Measurements from ENCODE around the gene UGT1A9. TPM values are rescaled to one million over a fixed set of nuclear protein-coding genes. Genes with fewer than 3 reads are reported as not detected.
"Not testable (repeated sequence)": the region's sequence is repeated elsewhere in the genome, so short reads cannot be mapped to it uniquely, and the experiment has no call there.

Gene UGT1A9
- total RNA-seq, 1 experiment from 2014 or later = not detected

GRCh38 chr2:233691443-233692433, 20.0 kb downstream of the UGT1A9 start:
- H3K36me3 ChIP-seq = no peaks in the 10 kb centered on the region
- no peaks in the 10 kb centered on the region for H3K27me3 ChIP-seq
- H3K4me1 ChIP-seq = no peaks in the 10 kb centered on the region
- H3K4me3 ChIP-seq = no peak overlapping the region
- no peaks in the 10 kb centered on the region; the same call in 1 of the 2 replicates for H3K9me3 ChIP-seq (replicated peaks)
- no peak for DNase-seq
- H3K27ac ChIP-seq = no peak overlapping the region

GRCh38 chr2:233692648-233693047, 20.9 kb downstream of the UGT1A9 start, which contains the start of gene UGT1A6:
TSS of gene UGT1A6 (plus strand) at chr2:233692890. CDS start at chr2:233693005, 115 bp downstream.
- DNase-seq = no peak
- H3K36me3 ChIP-seq = no peaks in the 10 kb centered on the region
- no peak within 1 kb of the TSS for H3K27ac ChIP-seq
- no peaks in the 10 kb centered on the region for H3K27me3 ChIP-seq
- H3K4me1 ChIP-seq = no peaks in the 10 kb centered on the region
- no peaks in the 10 kb centered on the region; the same call in 1 of the 2 replicates for H3K9me3 ChIP-seq (replicated peaks)
- H3K4me3 ChIP-seq = no peak within 1 kb of the TSS

- no peaks in the 10 kb centered on the region for H3K4me1 ChIP-seq
- no peaks in the 10 kb centered on the region for H3K36me3 ChIP-seq
- DNase-seq = no peak
- H3K27ac ChIP-seq = no peak overlapping the region
- H3K4me3 ChIP-seq = no peak overlapping the region
- no peaks in the 10 kb centered on the region; the same call in 1 of the 2 replicates for H3K9me3 ChIP-seq (replicated peaks)
- no peaks in the 10 kb centered on the region for H3K27me3 ChIP-seq
Measured at GRCh38 chr2:233693963-233694362, 22.3 kb downstream of the UGT1A9 start.

- Histone ChIP-seq H3K4me1 (no peaks in the 10 kb centered on the region), H3K9me3 (replicated peaks) (no peaks in the 10 kb centered on the region; the same call in 1 of the 2 replicates), H3K4me3 (no peak overlapping the region), H3K27ac (no peak overlapping the region), H3K36me3 (no peaks in the 10 kb centered on the region), H3K27me3 (no peaks in the 10 kb centered on the region)
- DNase-seq = no peak
Measured at GRCh38 chr2:233698740-233699139, 27.0 kb downstream of the UGT1A9 start.

- no peak for DNase-seq
- Histone ChIP-seq H3K4me1 (no peaks in the 10 kb centered on the region), H3K9me3 (replicated peaks) (no peaks in the 10 kb centered on the region; the same call in 1 of the 2 replicates), H3K4me3 (no peak overlapping the region), H3K36me3 (no peaks in the 10 kb centered on the region), H3K27ac (no peak overlapping the region), H3K27me3 (no peaks in the 10 kb centered on the region)
Measured at GRCh38 chr2:233699424-233700027, 27.8 kb downstream of the UGT1A9 start.

GRCh38 chr2:233700028-233700635, 28.4 kb downstream of the UGT1A9 start:
- H3K27me3 ChIP-seq = no peaks in the 10 kb centered on the region
- H3K9me3 ChIP-seq (replicated peaks) = no peaks in the 10 kb centered on the region; the same call in 1 of the 2 replicates
- H3K4me1 ChIP-seq = no peaks in the 10 kb centered on the region
- no peak for DNase-seq
- no peak overlapping the region for H3K27ac ChIP-seq
- no peaks in the 10 kb centered on the region for H3K36me3 ChIP-seq
- H3K4me3 ChIP-seq = no peak overlapping the region

GRCh38 chr2:233700842-233701241, 29.1 kb downstream of the UGT1A9 start:
- not testable (repeated sequence) for H3K27ac ChIP-seq; H3K9me3 ChIP-seq (replicated peaks)

GRCh38 chr2:233702238-233702637, 30.5 kb downstream of the UGT1A9 start:
- Histone ChIP-seq H3K27me3 (no peaks in the 10 kb centered on the region), H3K27ac (no peak overlapping the region), H3K4me3 (no peak overlapping the region), H3K36me3 (no peaks in the 10 kb centered on the region), H3K9me3 (replicated peaks) (no peaks in the 10 kb centered on the region), H3K4me1 (no peaks in the 10 kb centered on the region)
- no peak for DNase-seq

More at GRCh38 chr2:233700842-233701241, 29.1 kb downstream of the UGT1A9 start:
- H3K4me1 ChIP-seq, H3K27me3 ChIP-seq, H3K4me3 ChIP-seq, DNase-seq, H3K36me3 ChIP-seq: not testable (repeated sequence)

GRCh38 chr2:233705911-233706506, 34.3 kb downstream of the UGT1A9 start:
- H3K27me3 ChIP-seq = no peaks in the 10 kb centered on the region
- no peak overlapping the region for H3K27ac ChIP-seq
- no peaks in the 10 kb centered on the region for H3K4me1 ChIP-seq
- no peak overlapping the region for H3K4me3 ChIP-seq
- H3K9me3 ChIP-seq (replicated peaks) = no peaks in the 10 kb centered on the region
- DNase-seq = no peak
- no peaks in the 10 kb centered on the region for H3K36me3 ChIP-seq

GRCh38 chr2:233706720-233707119, 35.0 kb downstream of the UGT1A9 start:
- Histone ChIP-seq H3K27me3 (no peaks in the 10 kb centered on the region), H3K4me1 (no peaks in the 10 kb centered on the region), H3K9me3 (replicated peaks) (no peaks in the 10 kb centered on the region), H3K4me3 (no peak overlapping the region), H3K36me3 (no peaks in the 10 kb centered on the region), H3K27ac (no peak overlapping the region)
- DNase-seq = no peak

- Histone ChIP-seq H3K9me3 (replicated peaks) (no peaks in the 10 kb centered on the region), H3K4me3 (no peak overlapping the region), H3K36me3 (no peaks in the 10 kb centered on the region), H3K4me1 (no peaks in the 10 kb centered on the region), H3K27ac (no peak overlapping the region), H3K27me3 (no peaks in the 10 kb centered on the region)
- no peak for DNase-seq
Measured at GRCh38 chr2:233707940-233708644, 36.4 kb downstream of the UGT1A9 start.

GRCh38 chr2:233708942-233709341, 37.2 kb downstream of the UGT1A9 start:
- no peaks in the 10 kb centered on the region for H3K4me1 ChIP-seq
- no peaks in the 10 kb centered on the region for H3K27me3 ChIP-seq
- no peaks in the 10 kb centered on the region for H3K9me3 ChIP-seq (replicated peaks)
- no peaks in the 10 kb centered on the region for H3K36me3 ChIP-seq
- no peak overlapping the region for H3K27ac ChIP-seq
- no peak overlapping the region for H3K4me3 ChIP-seq
- DNase-seq = peak; percentile 15 to 45

- Histone ChIP-seq H3K9me3 (replicated peaks) (no peaks in the 10 kb centered on the region), H3K27ac (no peak overlapping the region), H3K27me3 (no peaks in the 10 kb centered on the region), H3K36me3 (no peaks in the 10 kb centered on the region), H3K4me1 (no peaks in the 10 kb centered on the region), H3K4me3 (no peak overlapping the region)
- peak; percentile 83 to 89 for DNase-seq
Measured at GRCh38 chr2:233711312-233712008, 39.8 kb downstream of the UGT1A9 start.
